IPS DF 4.7 (cell line): Measurements from ENCODE around the gene GRIK4.

Experiments used
- DNase-seq: peaks from one replicate; pipeline ENCODE4 v3.0.0-alpha.2; 2013; ENCODE audit warnings: low spot score; ENCODE audit errors: extremely low read depth

Gene GRIK4

GRCh38 chr11:120524536-120525085 lies 13.1 kb downstream of the GRIK4 start:
- no peak for DNase-seq

GRCh38 chr11:120525261-120526171 lies 14.0 kb downstream of the GRIK4 start:
- DNase-seq = no peak

GRCh38 chr11:120526241-120526640 lies 14.7 kb downstream of the GRIK4 start:
- DNase-seq = no peak

GRCh38 chr11:120527111-120527761 lies 15.7 kb downstream of the GRIK4 start:
- no peak for DNase-seq

- DNase-seq = no peak
Measured at GRCh38 chr11:120528749-120529148, 17.2 kb downstream of the GRIK4 start.

- DNase-seq = no peak
Measured at GRCh38 chr11:120529214-120529613, 17.7 kb downstream of the GRIK4 start.

GRCh38 chr11:120529911-120530310 lies 18.4 kb downstream of the GRIK4 start:
- DNase-seq = no peak

GRCh38 chr11:120532082-120532831 lies 20.7 kb downstream of the GRIK4 start:
- no peak for DNase-seq

GRCh38 chr11:120532832-120533196 lies 21.3 kb downstream of the GRIK4 start:
- no peak for DNase-seq

- DNase-seq = no peak
Measured at GRCh38 chr11:120536091-120536796, 24.7 kb downstream of the GRIK4 start.

- no peak for DNase-seq
Measured at GRCh38 chr11:120536797-120537169, 25.2 kb downstream of the GRIK4 start.

- DNase-seq = no peak
Measured at GRCh38 chr11:120537996-120538395, 26.4 kb downstream of the GRIK4 start.

- DNase-seq = no peak
Measured at GRCh38 chr11:120538707-120539106, 27.2 kb downstream of the GRIK4 start.

GRCh38 chr11:120539667-120540369 lies 28.3 kb downstream of the GRIK4 start:
- no peak for DNase-seq

GRCh38 chr11:120540744-120541465 lies 29.4 kb downstream of the GRIK4 start:
- DNase-seq = no peak

- DNase-seq = no peak
Measured at GRCh38 chr11:120543521-120544215, 32.1 kb downstream of the GRIK4 start.

- DNase-seq = no peak
Measured at GRCh38 chr11:120545813-120546212, 34.3 kb downstream of the GRIK4 start.

GRCh38 chr11:120546312-120547205 lies 35.0 kb downstream of the GRIK4 start:
- DNase-seq = no peak
